Fibroblast of villous mesenchyme (primary cell): ENCODE measurements around the gene BBS4. TPM values are rescaled to one million over a fixed set of nuclear protein-coding genes. Genes with fewer than 3 reads are reported as not detected.

ENCODE experiments used
- DNase-seq: peaks from one replicate; pipeline ENCODE4 v3.0.0-alpha.2; 2010; ENCODE audit warnings: low read depth
- H3K4me3 ChIP-seq: 2 replicates; pipeline ENCODE4 v1.5.1; 2011; ENCODE audit warnings: low read depth, mild to moderate bottlenecking, low read length
- total RNA-seq: library from RNA; depleted of rRNA; stranded (reverse); fragments of >200 nt; gene quantifications from 2 replicates; pipeline ENCODE4 v1.2.3, GENCODE V29; 2012
- TF ChIP-seq, protein P1 (sequence below): IDR thresholded peaks from 2 replicates; pipeline ENCODE4 v1.5.1; 2012; ENCODE audit warnings: low read depth, mild to moderate bottlenecking, low read length; ENCODE audit not compliant: insufficient read depth

Gene BBS4
- total RNA-seq, 1 donor = 19.4 TPM

DNA sequence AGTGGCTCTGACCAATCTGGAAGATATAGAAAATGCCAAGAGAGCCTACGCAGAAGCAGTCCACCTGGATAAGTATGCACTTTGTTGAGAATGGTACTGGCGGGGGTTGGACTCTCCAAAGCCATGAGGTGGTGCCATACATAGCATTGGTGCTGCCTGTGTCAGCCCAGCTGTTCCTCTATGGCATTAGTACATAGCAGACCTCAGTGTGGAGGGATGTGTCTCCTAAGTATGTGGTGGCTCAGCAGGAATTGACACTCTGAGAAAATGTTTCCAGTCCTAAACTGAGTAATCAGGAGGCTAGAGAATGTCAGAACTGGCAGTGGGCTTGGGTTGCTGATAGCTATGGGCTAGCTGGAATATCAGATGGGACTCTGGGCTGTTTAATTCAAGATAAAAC is 49.1 kb downstream of the BBS4 start:
- DNase-seq = no peak
- H3K4me3 ChIP-seq = no peak overlapping the region
- TF ChIP-seq, protein P1, sequence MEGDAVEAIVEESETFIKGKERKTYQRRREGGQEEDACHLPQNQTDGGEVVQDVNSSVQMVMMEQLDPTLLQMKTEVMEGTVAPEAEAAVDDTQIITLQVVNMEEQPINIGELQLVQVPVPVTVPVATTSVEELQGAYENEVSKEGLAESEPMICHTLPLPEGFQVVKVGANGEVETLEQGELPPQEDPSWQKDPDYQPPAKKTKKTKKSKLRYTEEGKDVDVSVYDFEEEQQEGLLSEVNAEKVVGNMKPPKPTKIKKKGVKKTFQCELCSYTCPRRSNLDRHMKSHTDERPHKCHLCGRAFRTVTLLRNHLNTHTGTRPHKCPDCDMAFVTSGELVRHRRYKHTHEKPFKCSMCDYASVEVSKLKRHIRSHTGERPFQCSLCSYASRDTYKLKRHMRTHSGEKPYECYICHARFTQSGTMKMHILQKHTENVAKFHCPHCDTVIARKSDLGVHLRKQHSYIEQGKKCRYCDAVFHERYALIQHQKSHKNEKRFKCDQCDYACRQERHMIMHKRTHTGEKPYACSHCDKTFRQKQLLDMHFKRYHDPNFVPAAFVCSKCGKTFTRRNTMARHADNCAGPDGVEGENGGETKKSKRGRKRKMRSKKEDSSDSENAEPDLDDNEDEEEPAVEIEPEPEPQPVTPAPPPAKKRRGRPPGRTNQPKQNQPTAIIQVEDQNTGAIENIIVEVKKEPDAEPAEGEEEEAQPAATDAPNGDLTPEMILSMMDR = no peak

DNA sequence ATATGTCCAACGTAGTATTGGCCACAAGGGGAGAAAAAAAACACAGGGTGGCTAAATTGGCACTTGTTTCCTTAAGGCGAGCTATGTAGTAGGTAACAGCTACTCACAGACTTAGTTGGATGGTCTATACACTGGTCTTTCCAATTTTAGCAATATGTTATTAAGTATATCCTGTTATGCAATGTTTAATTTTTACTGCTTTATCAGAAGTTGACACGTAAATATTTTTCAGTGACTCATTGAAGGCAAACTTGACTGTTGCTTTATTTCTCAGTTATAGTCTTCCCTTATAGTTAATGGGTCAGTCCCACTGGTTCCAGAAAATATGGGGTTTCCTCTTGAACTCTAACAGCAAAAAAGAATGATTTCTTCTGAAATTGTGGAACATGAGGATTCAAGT is 51.1 kb downstream of the BBS4 start:
- peak; percentile 37 for DNase-seq
- TF ChIP-seq, protein P1 = no peak
- H3K4me3 ChIP-seq = no peak overlapping the region

DNA sequence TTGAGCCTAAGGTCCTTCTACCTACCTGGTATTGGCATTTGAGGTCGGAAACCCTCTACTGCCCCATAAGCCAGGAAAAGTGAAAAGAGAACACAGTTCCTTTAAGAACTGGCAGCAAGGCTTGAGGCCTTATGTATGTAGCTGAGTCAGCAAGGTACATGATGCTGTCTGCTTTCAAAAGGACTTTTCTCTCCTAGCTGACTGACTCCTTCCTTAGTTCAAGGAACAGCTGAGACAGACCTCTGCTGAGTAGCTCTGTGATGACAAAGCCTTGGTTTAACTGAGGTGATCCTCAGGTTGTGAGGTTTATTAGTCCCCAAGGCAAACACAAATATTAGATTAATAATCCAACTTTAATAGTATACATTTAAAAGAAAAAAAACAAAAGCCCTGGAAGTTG is 51.7 kb downstream of the BBS4 start:
- no peak overlapping the region for H3K4me3 ChIP-seq
- DNase-seq = no peak
- TF ChIP-seq, protein P1 = no peak

DNA sequence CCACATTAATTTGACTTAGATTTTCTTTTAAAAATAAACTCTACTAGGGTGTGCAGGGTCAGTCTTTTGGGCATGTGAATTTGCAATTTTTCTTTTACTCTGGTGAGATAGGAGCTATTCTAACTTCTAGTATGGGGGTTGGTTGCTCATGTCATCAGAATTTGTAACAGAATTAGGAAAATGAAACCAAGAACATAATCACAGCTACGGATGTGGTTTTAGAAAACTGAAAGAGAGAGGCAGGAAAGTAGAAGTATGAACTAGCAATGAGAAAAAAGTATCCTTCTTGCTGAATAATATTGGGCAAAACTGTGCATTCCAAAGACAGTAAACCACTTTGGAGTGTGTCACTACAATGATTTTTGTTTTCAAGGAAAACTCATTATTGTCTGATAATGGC is 54.2 kb downstream of the BBS4 start:
- H3K4me3 ChIP-seq = no peak overlapping the region
- no peak for DNase-seq
- TF ChIP-seq, protein P1 = no peak

DNA sequence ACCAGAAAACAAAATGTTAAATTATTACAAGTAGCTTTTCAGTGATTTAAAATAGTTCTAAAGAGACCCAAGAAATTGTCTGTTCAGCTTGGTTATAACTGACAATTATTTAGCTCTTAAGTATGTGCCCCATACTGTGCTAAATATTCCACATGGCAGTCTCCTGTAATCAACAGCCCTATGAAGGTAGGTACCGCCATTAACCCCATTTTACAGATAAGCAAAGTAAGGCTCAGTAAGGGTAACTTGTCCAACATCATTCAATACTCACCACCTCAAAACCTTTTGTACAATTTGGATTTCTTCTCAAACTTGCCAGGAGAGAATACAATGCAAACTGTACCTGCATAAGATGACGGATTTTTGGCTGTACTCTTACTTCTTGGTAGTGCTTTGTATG is 63.7 kb downstream of the BBS4 start:
- H3K4me3 ChIP-seq = no peak overlapping the region
- TF ChIP-seq, protein P1 = no peak
- no peak for DNase-seq

DNA sequence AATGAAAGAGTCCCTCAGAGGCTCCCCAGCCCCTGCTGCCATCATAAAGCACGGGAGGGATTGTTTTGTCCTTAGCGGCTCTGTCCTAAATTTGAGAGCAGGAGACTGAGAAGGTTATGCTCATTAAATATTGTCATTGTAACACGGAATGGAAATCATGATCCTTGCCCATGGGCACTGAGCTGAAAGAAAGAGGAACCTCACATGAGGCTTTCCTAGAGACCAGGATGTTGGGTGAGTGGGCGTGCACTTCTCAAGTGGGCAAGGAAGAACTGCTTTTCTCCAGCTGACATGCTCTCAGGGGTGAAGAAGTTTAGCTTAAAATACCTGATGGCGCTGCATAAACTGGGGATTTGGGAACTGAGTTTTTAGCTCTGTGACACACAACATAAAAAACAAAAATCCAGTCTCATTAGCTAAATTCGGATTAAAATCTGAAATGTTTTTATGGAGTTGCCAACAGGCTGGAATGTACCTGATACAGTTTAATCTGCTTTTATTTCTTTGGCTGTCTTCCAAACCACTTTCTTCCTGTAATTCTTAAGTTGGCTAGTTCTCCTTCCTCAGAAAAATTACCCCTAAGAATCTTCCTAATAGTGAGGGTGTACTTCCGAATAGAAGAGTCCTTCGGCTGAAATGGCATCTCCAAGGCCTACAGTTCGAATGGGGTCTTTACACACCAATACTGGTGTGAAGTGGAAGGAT is 65.9 kb downstream of the BBS4 start:
- H3K4me3 ChIP-seq = no peak overlapping the region
- no peak for DNase-seq
- TF ChIP-seq, protein P1 = no peak

DNA sequence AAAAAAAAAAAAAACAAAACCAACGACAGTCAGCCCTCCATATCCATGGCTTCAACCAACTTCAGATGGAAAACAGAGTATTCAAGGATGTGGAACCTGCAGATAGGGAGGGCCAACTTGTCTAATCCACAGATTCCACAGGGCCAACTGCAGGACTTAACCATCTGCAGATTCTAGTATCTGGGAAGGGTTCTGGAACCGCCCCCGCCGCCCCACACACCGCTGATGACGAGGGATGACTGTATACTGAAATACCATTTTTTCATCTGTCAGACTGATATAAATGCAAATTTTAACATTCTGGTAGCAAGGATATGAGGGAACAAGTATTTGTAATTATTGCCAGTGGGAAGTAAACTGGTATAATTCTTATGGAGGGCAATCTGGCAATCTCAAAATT is 68.1 kb downstream of the BBS4 start:
- TF ChIP-seq, protein P1 = no peak
- DNase-seq = no peak
- H3K4me3 ChIP-seq = no peak overlapping the region
